Activated CD4-positive, alpha-beta T cell treated with anti-CD3 and anti-CD28 coated beads, Interleukin-2, amount 10 ng/mL, durations not matched to agents 7 days and 5 days (primary cell): ENCODE results near the gene MAGED1. TPM values are rescaled to one million over a fixed set of nuclear protein-coding genes. Genes with fewer than 3 reads are reported as not detected.

ENCODE experiments used
- CTCF ChIA-PET: fragments of 350-600 bp; sonication (Branson Sonifier 250); formaldehyde crosslinking; loops from one replicate; lab custom pipeline; 2021; ENCODE audit warnings: antibody characterized with exemption; lab: Charles Lee
- POLR2A ChIA-PET: fragments of 350-600 bp; sonication (Branson Sonifier 250); formaldehyde crosslinking; loops from one replicate; lab custom pipeline; 2021; ENCODE audit warnings: antibody characterized with exemption; lab: Charles Lee
- DNase-seq: peaks from one replicate; pipeline ENCODE4 v3.0.0-alpha.2; 2020
- H3K27ac Mint-ChIP-seq: one replicate; pipeline ENCODE4 v1.8.0; 2021; ENCODE audit warnings: mild to moderate bottlenecking, moderate library complexity, mixed read lengths
- H3K27me3 Mint-ChIP-seq: one replicate; pipeline ENCODE4 v1.8.0; 2021; ENCODE audit warnings: mixed read lengths
- H3K36me3 Mint-ChIP-seq: one replicate; pipeline ENCODE4 v1.8.0; 2021; ENCODE audit warnings: low read depth, mixed read lengths
- H3K4me1 Mint-ChIP-seq: one replicate; pipeline ENCODE4 v1.8.0; 2021; ENCODE audit warnings: mixed read lengths
- H3K4me3 Mint-ChIP-seq: one replicate; pipeline ENCODE4 v1.8.0; 2021; ENCODE audit warnings: mild to moderate bottlenecking, moderate library complexity, mixed read lengths
- H3K9me3 Mint-ChIP-seq: one replicate; pipeline ENCODE4 v1.8.0; 2021; ENCODE audit warnings: mixed read lengths
- total RNA-seq, 2 experiments: library from RNA; stranded (reverse); gene quantifications; one replicate each; pipeline ENCODE4 v1.2.3, GENCODE V29; 2021

The MAGED1 gene
- total RNA-seq, 2 experiments from 2014 or later: 35.0 to 41.7 TPM

DNA sequence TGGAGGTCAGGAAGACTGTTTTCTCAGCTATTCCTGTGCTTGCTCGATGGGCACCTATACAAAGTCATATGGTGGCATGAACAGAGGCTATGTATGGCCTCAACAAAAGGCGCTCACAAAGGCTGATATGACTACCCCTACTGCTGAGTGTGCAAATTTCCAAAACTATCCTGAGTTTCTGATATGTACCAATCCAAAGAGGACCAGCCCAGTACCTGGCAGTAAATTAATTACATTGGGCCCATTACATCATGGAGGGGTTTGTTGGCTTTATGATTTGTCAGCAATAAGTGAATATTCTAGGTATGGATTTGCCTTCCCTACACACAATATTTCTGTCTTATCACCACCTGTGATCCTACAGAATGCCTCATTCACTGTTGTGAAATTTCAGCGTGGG lies 12.3 kb downstream of the MAGED1 start:
- Mint-ChIP-seq H3K36me3 (peaks cover 21% of the 10 kb centered on the region), H3K27me3 (no peaks in the 10 kb centered on the region), H3K4me1 (peaks cover 17% of the 10 kb centered on the region), H3K27ac (no peak overlapping the region), H3K4me3 (no peak overlapping the region), H3K9me3 (peaks cover 2% of the 10 kb centered on the region)
- CTCF ChIA-PET: no interaction called here
- POLR2A ChIA-PET: no interaction called here
- no peak for DNase-seq

DNA sequence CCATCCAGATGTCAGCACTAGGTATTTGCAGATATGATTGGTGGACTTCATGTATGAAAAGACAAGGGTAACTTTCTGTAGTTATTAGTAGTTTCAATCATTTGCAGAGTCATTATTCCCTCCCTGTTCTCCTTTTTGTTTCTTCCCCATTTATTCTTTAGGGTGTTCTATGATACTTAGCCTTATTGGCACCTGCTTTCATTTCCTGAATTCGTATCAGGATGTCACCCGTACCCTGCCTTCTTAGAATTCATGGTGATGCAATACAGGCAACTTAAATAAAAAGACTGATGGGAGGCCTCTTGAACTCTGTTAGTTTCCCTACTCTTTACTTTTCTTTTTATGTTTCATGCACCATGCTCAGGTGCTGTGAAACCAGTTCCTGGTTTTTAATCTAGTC lies 24.2 kb downstream of the MAGED1 start:
- peaks cover 5% of the 10 kb centered on the region for H3K27me3 Mint-ChIP-seq
- H3K9me3 Mint-ChIP-seq: peaks cover 4% of the 10 kb centered on the region
- ChIA-PET CTCF (no interaction called here), POLR2A (no interaction called here)
- no peak overlapping the region for H3K27ac Mint-ChIP-seq
- H3K4me3 Mint-ChIP-seq: no peak overlapping the region
- no peaks in the 10 kb centered on the region for H3K36me3 Mint-ChIP-seq
- peaks cover 12% of the 10 kb centered on the region for H3K4me1 Mint-ChIP-seq
- no peak for DNase-seq

DNA sequence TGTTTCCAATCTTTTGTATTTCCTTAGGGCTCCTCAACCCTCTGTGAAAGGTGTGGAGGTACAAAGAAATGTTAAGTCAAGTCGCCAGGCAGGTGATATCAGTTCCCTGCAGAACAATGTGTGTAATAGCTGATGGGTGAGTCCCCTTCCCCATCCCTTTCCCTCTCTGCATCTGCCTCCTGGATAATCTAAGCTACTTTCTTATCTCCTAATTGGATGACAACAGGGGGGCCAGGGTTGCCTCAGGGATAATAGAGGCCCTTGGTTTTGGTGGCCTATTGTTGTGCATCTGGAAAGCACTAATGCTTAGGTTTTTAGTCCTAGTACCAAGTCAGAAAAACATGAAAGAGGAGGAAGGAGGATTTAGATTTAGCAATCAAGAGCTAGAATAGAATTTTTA lies 29.1 kb downstream of the MAGED1 start:
- Mint-ChIP-seq H3K27me3 (peaks cover 3% of the 10 kb centered on the region), H3K4me1 (peaks cover 7% of the 10 kb centered on the region), H3K9me3 (no peaks in the 10 kb centered on the region), H3K4me3 (no peak overlapping the region), H3K27ac (no peak overlapping the region), H3K36me3 (no peaks in the 10 kb centered on the region)
- CTCF ChIA-PET: no interaction called here
- POLR2A ChIA-PET: no interaction called here
- no peak for DNase-seq

DNA sequence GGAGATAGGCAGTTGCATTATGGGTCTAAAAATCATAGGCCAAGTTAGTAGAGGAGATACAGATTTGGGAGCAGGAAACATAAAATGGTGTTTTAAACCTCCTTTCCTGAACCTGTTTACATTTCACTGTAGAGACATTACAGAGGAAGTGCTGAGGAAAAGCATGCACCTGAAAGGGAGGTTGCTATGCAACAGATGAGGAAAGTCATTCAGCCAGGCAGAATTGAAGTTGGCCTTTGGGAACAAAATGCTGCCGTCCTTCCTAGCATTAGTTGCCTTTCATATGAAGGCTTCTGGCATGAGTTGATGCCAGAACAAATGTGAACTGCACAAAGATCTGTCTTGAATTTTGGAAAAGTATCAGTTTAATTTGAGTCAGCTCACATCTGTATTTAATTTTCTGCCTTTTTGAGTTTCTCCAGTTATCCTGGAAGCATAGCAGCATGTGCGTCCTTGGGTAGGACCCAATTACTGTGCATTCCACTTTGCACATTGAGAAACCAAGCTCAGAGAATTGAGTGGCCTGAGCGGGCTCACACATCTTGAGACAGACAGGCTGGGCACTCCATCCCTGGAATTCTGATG lies 38.2 kb downstream of the MAGED1 start:
- POLR2A ChIA-PET: no interaction called here
- no peak for DNase-seq

More for the DNA sequence above, 38.2 kb downstream of the MAGED1 start:
- Mint-ChIP-seq H3K27ac (no peak overlapping the region), H3K27me3 (peaks cover 1% of the 10 kb centered on the region), H3K36me3 (no peaks in the 10 kb centered on the region), H3K9me3 (no peaks in the 10 kb centered on the region), H3K4me3 (no peak overlapping the region), H3K4me1 (no peaks in the 10 kb centered on the region)
- CTCF ChIA-PET: no interaction called here

Other genes with a start within 250 kb of the MAGED1 start
- not detected for gene CENPVL2, start 210.8 kb upstream of the MAGED1 start, total RNA-seq
- not detected for gene CENPVL1, start 183.1 kb upstream of the MAGED1 start, total RNA-seq
- gene GSPT2, start 150.2 kb upstream of the MAGED1 start, total RNA-seq: 10 to 100 TPM; 12.9 to 15.6 TPM
- under 1 TPM; 0.22 to 0.42 TPM for gene MAGED4B, start 175.6 kb downstream of the MAGED1 start, total RNA-seq